Activated CD4-positive, alpha-beta T cell treated with anti-CD3 and anti-CD28 coated beads, Interleukin-2, amount 50 U/mL, for 1 hour (primary cell): Measurements from ENCODE around the gene FAM170B.

ENCODE experiments used
- DNase-seq: peaks from one replicate; pipeline ENCODE4 v3.0.0-alpha.2; 2020

Gene FAM170B

GRCh38 chr10:49151025-49151445, 17.2 kb upstream of the FAM170B start:
- no peak for DNase-seq

GRCh38 chr10:49150426-49150825, 16.6 kb upstream of the FAM170B start:
- DNase-seq = no peak

- no peak for DNase-seq
Measured at GRCh38 chr10:49149881-49150280, 16.1 kb upstream of the FAM170B start.

DNA sequence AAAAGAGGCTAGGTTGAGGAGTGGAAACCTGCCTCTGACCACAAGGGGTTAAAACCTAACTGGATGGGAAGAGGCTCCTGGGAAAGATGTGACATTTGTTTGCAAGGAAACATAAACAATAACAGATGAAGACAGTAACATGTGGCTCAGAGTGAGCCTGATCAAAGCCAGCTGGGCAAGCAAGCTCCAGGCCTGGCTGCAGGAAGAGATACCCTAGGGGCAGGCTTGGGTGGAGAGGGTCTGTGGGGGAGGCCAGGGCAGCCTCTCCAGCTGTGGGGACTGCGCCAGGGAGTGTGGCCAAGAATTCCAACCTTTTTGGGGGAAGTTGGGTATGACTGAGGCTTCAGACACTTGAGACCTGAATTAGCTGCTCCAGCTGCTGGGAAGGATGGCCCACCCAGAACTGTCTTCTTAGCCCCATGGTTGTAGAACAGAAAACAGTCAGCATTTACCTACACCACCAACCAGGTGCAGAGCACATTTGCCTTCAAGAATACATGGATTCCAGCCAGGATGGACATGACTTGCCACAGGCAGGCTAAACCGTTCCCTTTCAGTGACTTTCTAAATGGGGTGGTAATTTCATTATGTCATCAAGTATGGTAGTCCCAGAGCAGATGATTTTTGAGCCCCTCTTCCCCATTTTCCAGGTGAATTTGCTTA, 10.4 kb upstream of the FAM170B start:
- no peak for DNase-seq

DNA sequence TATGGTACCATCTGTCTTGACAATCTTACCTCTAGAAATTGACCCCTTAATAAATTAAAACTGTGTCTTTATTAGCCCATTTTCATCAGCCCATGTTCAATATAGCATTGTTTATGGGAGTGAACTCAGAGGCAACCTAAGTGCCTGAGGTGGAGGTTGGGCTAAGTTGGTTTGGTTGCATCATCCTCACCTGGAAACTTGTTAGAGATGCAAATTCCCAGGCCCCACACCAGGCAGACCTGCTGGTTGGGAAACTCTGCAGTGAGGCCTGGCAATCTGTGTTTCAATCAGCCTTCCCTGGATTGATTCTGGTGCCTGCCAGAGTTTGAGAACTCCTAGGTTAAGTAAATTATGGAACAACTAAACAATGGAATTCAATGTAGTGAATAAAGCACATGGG, 9.4 kb upstream of the FAM170B start:
- DNase-seq = no peak

- no peak for DNase-seq
Measured at GRCh38 chr10:49141541-49142332, 7.9 kb upstream of the FAM170B start.

DNA sequence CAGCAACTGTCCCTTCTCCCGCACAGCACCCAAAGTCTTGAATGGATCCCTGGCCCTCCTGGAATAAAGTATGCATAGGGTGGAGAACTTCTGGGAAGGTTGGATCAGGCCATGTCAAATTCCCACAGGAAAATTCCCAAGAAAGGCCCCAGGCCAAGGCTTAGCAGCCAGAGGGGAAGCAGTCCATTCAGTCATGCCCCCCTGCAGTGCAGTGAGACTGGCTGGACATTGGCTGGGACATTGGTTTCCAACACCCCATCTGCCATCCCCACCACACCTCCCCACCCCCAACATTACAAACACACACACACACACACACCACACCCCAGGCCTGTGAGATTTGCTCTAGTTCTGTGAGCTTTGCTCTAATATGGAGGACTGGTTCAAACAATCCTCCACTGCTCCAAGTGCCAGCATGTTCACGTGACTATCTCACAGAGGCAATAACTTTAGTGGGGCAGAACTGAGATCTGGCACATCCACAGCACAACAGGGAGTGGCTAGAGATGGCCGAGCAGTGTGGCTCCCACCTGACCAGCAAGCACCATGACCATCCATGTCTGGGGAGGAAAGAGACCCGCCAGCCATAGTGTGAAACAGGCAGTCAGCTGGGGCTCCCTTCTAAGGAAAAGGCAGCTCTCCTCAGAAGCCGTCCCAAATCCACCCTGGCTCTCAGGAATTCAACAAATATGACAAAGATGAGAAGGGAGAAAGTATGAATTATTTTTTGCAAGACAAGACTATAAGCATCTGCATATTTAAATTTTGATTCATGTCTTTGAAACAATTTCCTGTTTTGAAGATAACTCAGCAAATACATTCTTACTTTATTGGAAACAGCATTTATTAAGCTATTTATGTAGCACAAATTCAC, 6.7 kb upstream of the FAM170B start:
- DNase-seq = no peak

GRCh38 chr10:49139846-49140195, 6.0 kb upstream of the FAM170B start:
- DNase-seq = no peak

DNA sequence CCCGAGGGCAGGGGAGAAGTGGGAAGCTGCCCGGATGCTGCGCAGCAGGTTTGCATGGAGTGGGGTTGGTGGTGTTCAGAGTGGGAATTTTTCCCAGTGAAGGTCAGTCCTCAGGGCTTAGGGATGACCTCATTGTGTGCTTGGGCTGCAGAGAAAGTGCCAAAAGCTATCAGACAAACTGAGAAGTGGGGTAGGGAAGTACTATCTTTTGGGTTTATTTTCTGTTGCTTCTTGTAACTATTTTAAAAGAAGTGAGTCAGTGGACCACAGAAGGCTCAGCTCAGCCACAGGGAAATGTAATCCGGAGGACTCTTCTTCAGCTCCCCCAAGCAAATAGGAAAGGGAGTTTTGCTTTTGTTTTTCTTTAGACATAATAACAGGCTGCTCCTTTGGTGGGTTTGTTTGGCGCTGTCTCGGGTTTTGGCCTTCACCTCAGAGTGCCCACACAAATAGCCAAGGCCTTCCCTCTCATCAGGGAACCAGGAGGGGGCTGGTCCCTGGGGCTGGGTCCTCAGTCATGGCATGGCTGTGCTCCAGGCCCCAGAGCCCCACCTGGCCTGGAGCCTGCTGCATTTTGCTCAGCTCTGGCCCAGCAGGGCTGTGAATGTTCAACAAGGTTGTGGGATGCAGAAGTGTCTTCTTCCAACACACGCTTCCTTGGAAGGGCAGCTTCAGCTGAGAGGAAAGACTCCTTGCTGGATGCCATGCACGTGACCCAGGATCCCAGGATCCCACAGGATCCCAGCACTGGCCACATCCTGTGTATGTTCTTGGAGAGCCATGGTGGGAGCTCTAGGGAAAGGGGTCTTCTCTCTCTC, 5.4 kb upstream of the FAM170B start:
- DNase-seq = no peak

GRCh38 chr10:49138361-49138891, 4.6 kb upstream of the FAM170B start:
- no peak for DNase-seq

GRCh38 chr10:49136525-49136924, 2.7 kb upstream of the FAM170B start:
- DNase-seq = no peak

DNA sequence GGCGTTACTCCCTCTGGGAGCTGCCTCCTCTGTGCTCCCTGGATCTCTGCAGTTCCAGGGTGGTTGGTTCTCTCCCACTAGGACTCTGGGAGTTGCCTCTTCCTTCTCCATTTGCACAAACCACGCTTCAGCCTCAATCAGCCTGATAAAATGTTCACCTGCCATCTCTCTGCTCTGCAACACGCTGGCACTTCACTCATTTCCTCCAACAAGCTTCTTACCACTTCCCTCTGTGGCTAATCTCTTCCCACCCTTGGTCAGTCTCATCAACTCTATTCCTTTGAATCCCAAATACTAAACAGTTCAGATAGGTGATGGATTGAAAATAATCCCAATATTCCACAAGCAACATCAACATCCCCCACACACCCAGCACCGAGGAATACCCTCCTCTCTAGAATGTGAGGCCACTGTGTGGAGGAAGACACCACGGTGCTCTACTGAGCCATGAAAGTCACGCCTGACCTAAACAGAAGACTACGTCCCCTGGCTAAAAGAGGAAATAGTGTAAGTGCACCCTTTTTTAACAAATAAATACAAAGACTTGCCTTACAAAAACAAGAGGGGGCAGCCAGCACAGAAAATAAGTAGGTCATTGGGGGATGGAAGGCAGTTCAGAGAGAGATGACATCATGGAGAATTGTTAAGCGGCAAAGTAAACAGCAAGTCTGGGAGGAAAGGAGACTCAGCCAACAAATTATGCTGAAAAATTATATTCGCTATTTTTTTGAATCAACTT, 1.9 kb upstream of the FAM170B start:
- DNase-seq = no peak

GRCh38 chr10:49134327-49134726, 506 bp upstream of the FAM170B start:
- DNase-seq = no peak

- no peak for DNase-seq
Measured at GRCh38 chr10:49132362-49132737, 1.5 kb downstream of the FAM170B start.

- DNase-seq = no peak
Measured at GRCh38 chr10:49131507-49132361, 2.1 kb downstream of the FAM170B start.

GRCh38 chr10:49129376-49129775, 4.4 kb downstream of the FAM170B start:
- DNase-seq = no peak

GRCh38 chr10:49128854-49129253, 5.0 kb downstream of the FAM170B start:
- no peak for DNase-seq

GRCh38 chr10:49123981-49124950, 9.6 kb downstream of the FAM170B start:
- no peak for DNase-seq

DNA sequence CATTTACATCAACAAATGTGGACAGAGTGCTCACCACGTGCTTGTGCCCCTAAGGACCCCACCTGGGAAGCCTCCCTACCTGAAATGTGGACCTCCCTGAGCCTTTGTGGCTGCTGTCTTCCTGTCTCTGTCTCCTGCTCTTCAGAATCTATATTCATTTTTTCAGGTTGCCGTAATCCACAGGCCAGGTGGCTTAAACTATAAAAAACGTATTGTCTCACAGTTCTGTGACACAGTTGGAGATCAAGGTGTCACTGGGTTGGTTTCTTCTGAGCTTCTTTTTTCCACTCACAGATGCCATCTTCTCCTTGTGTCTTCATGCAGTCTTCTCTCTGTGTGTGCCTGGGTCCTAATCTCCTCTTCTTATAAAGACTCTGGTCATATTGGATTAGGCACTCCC, 12.9 kb downstream of the FAM170B start:
- no peak for DNase-seq

- no peak for DNase-seq
Measured at GRCh38 chr10:49119746-49120145, 14.1 kb downstream of the FAM170B start.
